GM18858 (cell line): ENCODE results near the gene CST6.

Experiments used
- ATAC-seq: cut with Tn5 transposase; IDR thresholded peaks from one replicate; pipeline ENCODE4 v1.9.1; 2021; ENCODE audit not compliant: unreplicated experiment

The CST6 gene

DNA sequence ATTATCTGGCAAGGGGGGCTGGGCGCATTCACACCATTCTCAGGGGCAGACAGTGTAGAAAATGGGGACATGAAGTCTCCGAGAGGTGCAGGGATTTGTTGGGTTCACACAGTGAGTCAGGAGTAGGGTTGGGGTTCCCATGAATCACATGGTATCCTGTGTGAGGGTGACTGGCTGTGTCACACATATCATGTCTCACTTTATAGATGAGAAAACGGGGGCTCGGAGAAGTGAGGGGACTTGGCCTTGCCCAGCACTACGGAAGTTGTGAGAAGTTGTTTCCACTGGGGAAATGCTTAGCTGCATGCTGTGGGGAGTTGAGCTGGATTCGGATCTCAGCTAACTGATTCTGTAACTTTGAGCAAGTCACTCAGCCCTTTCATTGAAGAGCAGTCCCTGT lies 32.9 kb downstream of the CST6 start:
- no peak for ATAC-seq

GRCh38 chr11:66045177-66045639 lies 33.4 kb downstream of the CST6 start:
- ATAC-seq = peak; percentile 46

DNA sequence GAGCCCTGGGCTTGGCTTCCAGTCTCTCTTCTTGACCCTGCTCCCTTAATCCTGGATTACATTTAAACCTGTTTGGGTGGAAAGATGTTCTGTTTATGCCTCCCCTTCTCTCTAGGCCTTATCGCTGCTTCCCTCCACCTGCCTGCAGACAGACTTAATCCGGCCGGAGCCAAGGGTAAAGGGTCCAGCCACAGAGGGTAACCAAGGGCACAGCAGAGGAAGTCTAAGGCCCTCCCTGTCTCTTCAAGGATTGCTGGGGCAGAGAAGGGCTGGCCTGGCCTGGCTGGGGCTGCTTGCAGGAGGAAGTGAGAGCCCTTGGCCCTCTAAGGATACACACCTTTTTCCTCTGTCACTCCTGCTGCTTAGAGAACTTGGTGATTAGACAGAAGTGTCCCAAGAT lies 35.1 kb downstream of the CST6 start:
- ATAC-seq = no peak

- no peak for ATAC-seq
Observed at GRCh38 chr11:66047541-66048365, 35.9 kb downstream of the CST6 start.

- no peak for ATAC-seq
Observed at GRCh38 chr11:66048547-66049323, 36.9 kb downstream of the CST6 start, which contains the start of gene GAL3ST3. TSS of gene GAL3ST3 (minus strand) at chr11:66049161. CDS start at chr11:66045415, 3,746 bp downstream.

- ATAC-seq = no peak
Observed at GRCh38 chr11:66050581-66051231, 38.9 kb downstream of the CST6 start.

- no peak for ATAC-seq
Observed at GRCh38 chr11:66051371-66051765, 39.6 kb downstream of the CST6 start.

- peak; percentile 80 for ATAC-seq
Observed at GRCh38 chr11:66051766-66052663, 40.2 kb downstream of the CST6 start, which contains the start of gene SF3B2. TSS of gene SF3B2 (plus strand) at chr11:66052364. CDS start at chr11:66052385, 21 bp downstream.

DNA sequence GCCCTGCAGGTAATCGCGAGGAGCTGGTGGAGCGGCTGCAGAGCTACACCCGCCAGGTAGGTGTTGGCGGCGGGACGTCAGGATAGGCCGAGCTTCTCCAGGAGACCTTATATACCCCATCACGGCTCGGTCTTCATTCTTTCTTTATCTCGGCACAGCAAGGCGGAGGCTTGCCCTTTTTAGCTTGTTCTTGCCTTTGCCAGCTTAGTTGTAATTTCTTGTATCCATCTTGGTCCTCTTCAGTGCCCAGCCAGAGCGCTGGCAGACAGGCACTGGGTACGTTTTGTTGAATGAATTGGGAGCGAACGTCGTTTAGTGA lies 40.8 kb downstream of the CST6 start:
- peak; percentile 3 for ATAC-seq

DNA sequence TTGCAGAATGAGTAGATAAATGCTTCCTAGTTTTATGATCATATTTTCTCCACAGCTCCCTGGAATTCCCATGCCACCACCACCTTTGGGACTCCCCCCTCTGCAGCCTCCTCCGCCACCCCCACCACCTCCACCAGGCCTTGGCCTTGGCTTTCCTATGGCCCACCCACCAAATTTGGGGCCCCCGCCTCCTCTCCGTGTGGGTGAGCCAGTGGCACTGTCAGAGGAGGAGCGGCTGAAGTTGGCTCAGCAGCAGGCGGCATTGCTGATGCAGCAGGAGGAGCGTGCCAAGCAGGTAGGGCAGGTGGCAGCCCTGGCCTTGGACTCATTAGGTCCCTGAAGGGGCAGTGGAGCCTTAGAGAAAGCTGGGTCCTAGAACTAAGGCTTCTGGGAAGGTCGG lies 43.2 kb downstream of the CST6 start:
- ATAC-seq = no peak

GRCh38 chr11:66056501-66056900 lies 44.7 kb downstream of the CST6 start:
- no peak for ATAC-seq

DNA sequence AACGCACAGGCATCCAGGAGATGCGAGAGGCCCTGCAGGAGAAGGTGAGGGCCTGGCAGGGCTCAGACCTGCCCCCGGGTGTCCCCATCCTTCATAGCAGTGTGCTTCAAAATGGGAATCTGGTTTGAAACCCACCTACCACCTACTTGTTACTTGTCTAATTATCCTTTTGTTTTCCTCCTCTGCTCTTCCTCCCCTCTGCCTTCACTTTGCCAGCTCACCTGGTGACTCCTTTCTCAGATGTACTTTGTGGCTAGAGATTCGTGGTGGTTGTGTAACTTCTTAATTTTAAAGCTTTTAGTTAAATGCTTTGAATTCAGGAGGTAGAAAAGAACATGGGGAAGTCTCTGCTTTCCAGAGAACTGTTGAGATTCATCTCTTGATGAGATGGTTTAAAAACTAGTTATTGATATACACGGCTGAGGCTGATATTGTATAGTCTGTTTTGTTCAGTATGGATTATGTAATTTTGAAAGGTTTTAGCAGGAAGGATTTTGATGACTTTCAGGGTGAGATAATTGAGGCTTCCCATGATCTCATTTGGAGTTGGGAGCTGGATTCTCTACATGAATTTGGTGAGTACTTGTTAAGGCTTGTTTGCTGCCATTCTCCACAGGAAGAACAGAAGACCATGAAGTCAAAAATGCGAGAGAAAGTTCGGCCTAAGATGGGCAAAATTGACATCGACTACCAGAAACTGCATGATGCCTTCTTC lies 48.3 kb downstream of the CST6 start:
- ATAC-seq = no peak

DNA sequence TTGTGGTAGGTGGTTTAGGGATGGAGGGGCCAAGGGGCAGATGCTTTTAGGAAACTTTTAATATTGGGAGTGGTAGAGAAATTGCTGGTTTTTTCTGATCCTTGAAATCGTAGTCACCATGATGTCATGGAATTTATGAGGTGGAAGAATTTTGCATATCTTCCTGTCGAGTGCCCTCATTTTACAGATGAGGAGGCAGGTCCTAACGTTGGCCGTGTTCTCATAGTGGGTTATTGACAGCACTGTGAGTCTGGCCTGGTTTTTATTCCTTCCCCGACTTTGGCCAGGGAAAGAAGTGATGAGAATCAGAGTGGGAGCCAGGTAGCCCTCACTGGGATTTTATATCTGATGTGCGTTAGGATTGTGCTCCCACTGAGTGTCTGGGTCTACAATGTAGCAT lies 49.5 kb downstream of the CST6 start:
- ATAC-seq = no peak

GRCh38 chr11:66062408-66062807 lies 50.6 kb downstream of the CST6 start:
- ATAC-seq = no peak
